GM06990 (cell line): Measurements from ENCODE around the gene MEN1.

Experiments
- DNase-seq: peaks from one replicate; pipeline ENCODE4 v3.0.0-alpha.2; 2011; ENCODE audit not compliant: insufficient read length; ENCODE audit errors: extremely low read depth
- H3K27me3 ChIP-seq: replicated peaks from 2 replicates; pipeline ENCODE4 v1.6.0; 2011; ENCODE audit warnings: low read length; ENCODE audit not compliant: control insufficient read depth, insufficient read depth
- H3K36me3 ChIP-seq: 2 replicates; pipeline ENCODE4 v1.5.1; 2011; ENCODE audit warnings: low read length; ENCODE audit not compliant: control insufficient read depth, insufficient read depth
- H3K4me3 ChIP-seq: replicated peaks from 2 replicates; pipeline ENCODE4 v1.5.1; 2011; ENCODE audit warnings: low read depth, mild to moderate bottlenecking, control low read depth, low read length
- CTCF ChIP-seq: IDR thresholded peaks from 2 replicates; pipeline ENCODE4 v1.5.1; 2011; ENCODE audit warnings: low read length, control low read depth, mild to moderate bottlenecking, inconsistent platforms; ENCODE audit not compliant: insufficient read depth, poor library complexity, severe bottlenecking

The MEN1 gene

GRCh38 chr11:64805481-64805880, 4.9 kb downstream of the MEN1 start:
- TF ChIP-seq CTCF: no peak
- H3K27me3 ChIP-seq: no peaks in the 10 kb centered on the region
- peaks cover 10% of the 10 kb centered on the region for H3K36me3 ChIP-seq
- no peak overlapping the region for H3K4me3 ChIP-seq
- DNase-seq: no peak

GRCh38 chr11:64804346-64805210, 5.8 kb downstream of the MEN1 start:
- TF ChIP-seq CTCF: no peak
- DNase-seq: no peak
- peaks cover 11% of the 10 kb centered on the region for H3K36me3 ChIP-seq
- no peaks in the 10 kb centered on the region for H3K27me3 ChIP-seq
- H3K4me3 ChIP-seq: no peak overlapping the region

GRCh38 chr11:64803846-64804345, 6.5 kb downstream of the MEN1 start:
- H3K27me3 ChIP-seq: no peaks in the 10 kb centered on the region
- peak overlapping the region; percentile 73 for H3K4me3 ChIP-seq
- DNase-seq: no peak
- H3K36me3 ChIP-seq: peaks cover 14% of the 10 kb centered on the region
- TF ChIP-seq CTCF: no peak

- peaks cover 15% of the 10 kb centered on the region for H3K36me3 ChIP-seq
- peak; percentile 6 for TF ChIP-seq CTCF
- H3K4me3 ChIP-seq: peak within 1 kb of the TSS; percentile 84
- peak; percentile 86 for DNase-seq
- no peaks in the 10 kb centered on the region for H3K27me3 ChIP-seq
These were observed 7.0 kb downstream of the MEN1 start, which contains the start of gene MAP4K2 for GRCh38 chr11:64803158-64803845. Gene MAP4K2 (minus strand): TSS chr11:64803214. CDS start chr11:64803149, 65 bp downstream.

GRCh38 chr11:64802370-64803157, 7.8 kb downstream of the MEN1 start:
- peak; percentile 62 for DNase-seq
- Histone ChIP-seq H3K4me3 (peak overlapping the region; percentile 84), H3K36me3 (peaks cover 11% of the 10 kb centered on the region), H3K27me3 (no peaks in the 10 kb centered on the region)
- TF ChIP-seq CTCF: no peak
